Measurements from ENCODE around the gene SHISA9.

Gene SHISA9

DNA sequence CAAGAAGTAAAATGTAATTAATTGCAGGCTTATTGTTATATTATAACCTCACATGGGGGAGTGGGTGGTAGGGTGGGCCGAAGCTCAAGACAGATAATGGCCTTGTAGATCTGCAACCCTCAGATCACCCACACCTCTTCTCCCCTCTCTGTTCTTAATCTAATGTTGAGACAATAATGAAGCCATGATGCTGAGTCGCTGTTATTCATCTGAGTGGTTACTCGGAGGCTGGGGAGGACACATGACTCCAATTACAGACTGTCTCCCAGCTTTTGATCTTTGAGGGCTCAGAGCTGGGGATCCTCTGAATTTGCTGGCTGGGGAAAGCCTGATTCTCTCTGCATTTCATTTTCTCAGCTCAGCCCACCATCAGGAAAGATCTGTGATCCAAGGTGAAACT is 275.3 kb downstream of the SHISA9 start:
- no peak for TF ChIP-seq CTCF (IDR thresholded peaks at IDR 0.05; ENCODE audit: low read depth, low read length, missing control alignments)
- DNase-seq (ENCODE audit: extremely low read depth, low read depth) = no peak

GRCh38 chr16:13178318-13178717 is 276.9 kb downstream of the SHISA9 start:
- no peak for DNase-seq (ENCODE audit: extremely low read depth, low read depth)
- no peak overlapping the region for H3K4me3 ChIP-seq (replicated peaks; ENCODE audit: low read depth, low read length)
- no peak for TF ChIP-seq CTCF (IDR thresholded peaks at IDR 0.05; ENCODE audit: low read depth, low read length, missing control alignments)

More for the DNA sequence above, 275.3 kb downstream of the SHISA9 start:
- H3K4me3 ChIP-seq (replicated peaks; ENCODE audit: low read depth, low read length) = no peak overlapping the region

GRCh38 chr16:13181432-13181831 is 280.0 kb downstream of the SHISA9 start:
- no peak for TF ChIP-seq CTCF (IDR thresholded peaks at IDR 0.05; ENCODE audit: low read depth, low read length, missing control alignments)
- H3K4me3 ChIP-seq (replicated peaks; ENCODE audit: low read depth, low read length) = no peak overlapping the region
- DNase-seq (ENCODE audit: extremely low read depth, low read depth) = no peak

- no peak for TF ChIP-seq CTCF (IDR thresholded peaks at IDR 0.05; ENCODE audit: low read depth, low read length, missing control alignments)
- H3K4me3 ChIP-seq (replicated peaks; ENCODE audit: low read depth, low read length) = no peak overlapping the region
- no peak for DNase-seq (ENCODE audit: extremely low read depth, low read depth)
These were observed 285.4 kb downstream of the SHISA9 start for GRCh38 chr16:13186813-13187212.

GRCh38 chr16:13189250-13189649 is 287.9 kb downstream of the SHISA9 start:
- DNase-seq (ENCODE audit: extremely low read depth, low read depth) = no peak
- no peak for TF ChIP-seq CTCF (IDR thresholded peaks at IDR 0.05; ENCODE audit: low read depth, low read length, missing control alignments)
- H3K4me3 ChIP-seq (replicated peaks; ENCODE audit: low read depth, low read length) = no peak overlapping the region

DNA sequence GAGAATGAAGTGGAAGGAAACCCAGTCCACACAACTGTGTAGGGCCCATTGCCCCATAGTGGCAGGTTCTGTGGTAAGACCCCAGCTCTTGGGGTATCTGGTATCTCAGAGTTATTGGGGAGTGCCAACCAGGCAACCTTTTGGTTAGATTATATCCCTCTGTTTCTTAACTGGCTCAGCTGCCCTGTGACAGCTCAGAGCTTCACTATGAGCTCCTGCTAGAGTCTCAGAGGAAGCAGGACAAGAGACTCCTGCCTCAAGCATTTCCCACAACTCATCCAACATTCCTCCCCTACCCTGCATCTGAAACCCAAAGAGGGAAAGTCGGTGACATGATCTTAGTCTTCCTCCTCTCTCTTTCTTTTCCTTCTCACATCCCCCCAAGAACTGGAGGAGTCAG is 292.3 kb downstream of the SHISA9 start:
- DNase-seq (ENCODE audit: extremely low read depth, low read depth) = no peak
- TF ChIP-seq CTCF (IDR thresholded peaks at IDR 0.05; ENCODE audit: low read depth, low read length, missing control alignments) = no peak
- H3K4me3 ChIP-seq (replicated peaks; ENCODE audit: low read depth, low read length) = no peak overlapping the region

DNA sequence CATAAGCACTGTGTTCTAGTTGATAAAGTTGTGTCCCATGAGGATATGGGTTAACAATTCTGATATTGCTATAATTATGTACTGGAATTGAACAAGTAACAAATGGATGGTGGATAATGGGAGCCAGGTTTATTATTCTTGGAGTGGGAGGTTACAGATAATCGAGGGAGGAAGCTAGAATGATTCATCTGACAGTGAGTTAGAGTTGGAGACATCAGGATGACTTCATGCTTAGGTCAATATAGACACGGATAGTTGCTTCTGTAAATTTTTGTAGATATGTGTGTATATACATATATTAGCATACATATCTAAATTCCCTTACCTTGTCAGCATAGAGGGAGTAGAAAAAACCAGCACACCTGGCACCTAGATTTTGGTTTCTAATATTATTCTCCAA is 293.4 kb downstream of the SHISA9 start:
- DNase-seq (ENCODE audit: extremely low read depth, low read depth) = no peak
- TF ChIP-seq CTCF (IDR thresholded peaks at IDR 0.05; ENCODE audit: low read depth, low read length, missing control alignments) = no peak
- H3K4me3 ChIP-seq (replicated peaks; ENCODE audit: low read depth, low read length) = no peak overlapping the region

All from HFF-Myc (cell line).